Fibroblast of lung (primary cell): Measurements from ENCODE around the gene TET1. TPM values are rescaled to one million over a fixed set of nuclear protein-coding genes. Genes with fewer than 3 reads are reported as not detected.
"Not testable (repeated sequence)": the region's sequence is repeated elsewhere in the genome, so short reads cannot be mapped to it uniquely, and the experiment has no call there.

Source experiments
- DNase-seq, 2 donors: peaks; one replicate each; pipeline versions ENCODE4 v3.0.0 to v3.0.0-alpha.2; 2010; ENCODE audit warnings: low read depth in 2 of 2
- H2AFZ ChIP-seq: 2 replicates; pipeline ENCODE4 v1.5.1; 2012; ENCODE audit warnings: low read length, control low read depth, inconsistent platforms
- H3K27ac ChIP-seq: 2 replicates; pipeline ENCODE4 v1.5.1; 2011; ENCODE audit warnings: low read length, control low read depth; ENCODE audit not compliant: insufficient read depth
- H3K27me3 ChIP-seq: 2 replicates; pipeline ENCODE4 v1.5.1; 2011; ENCODE audit warnings: mild to moderate bottlenecking, low read length; ENCODE audit not compliant: control insufficient read depth, insufficient read depth
- H3K36me3 ChIP-seq: 2 replicates; pipeline ENCODE4 v1.5.1; 2011; ENCODE audit warnings: low read length; ENCODE audit not compliant: control insufficient read depth, insufficient read depth
- H3K4me1 ChIP-seq: 2 replicates; pipeline ENCODE4 v1.5.1; 2011; ENCODE audit warnings: low read length; ENCODE audit not compliant: control insufficient read depth, insufficient read depth; ENCODE audit errors: extremely low read depth
- H3K4me2 ChIP-seq: 2 replicates; pipeline ENCODE4 v1.5.1; 2011; ENCODE audit warnings: low read length, control low read depth; ENCODE audit not compliant: insufficient read depth; ENCODE audit errors: extremely low read depth
- H3K4me3 ChIP-seq, 4 experiments: fragments of 200-600 bp in 1 of 4; sonication (generic) in 1 of 4; replicated peaks in 1 of 4; 2 replicates each; pipeline ENCODE4 v1.5.1; 2011 to 2016; ENCODE audit warnings: low read length in 4 of 4, low read depth in 3 of 4, mild to moderate bottlenecking in 3 of 4, control low read depth in 2 of 4, inconsistent platforms in 1 of 4, mixed read lengths in 1 of 4; ENCODE audit not compliant: insufficient read depth in 1 of 4; ENCODE audit errors: control extremely low read depth in 1 of 4
- H3K79me2 ChIP-seq: 2 replicates; pipeline ENCODE4 v1.5.1; 2012; ENCODE audit warnings: mild to moderate bottlenecking, low read length, inconsistent platforms; ENCODE audit not compliant: control insufficient read depth, insufficient read depth
- H3K9ac ChIP-seq: 2 replicates; pipeline ENCODE4 v1.5.1; 2011; ENCODE audit warnings: mild to moderate bottlenecking, low read length, control low read depth; ENCODE audit not compliant: insufficient read depth
- H3K9me3 ChIP-seq: 2 replicates; pipeline ENCODE4 v1.5.1; 2012; ENCODE audit warnings: low read depth, low read length; ENCODE audit not compliant: control insufficient read depth, insufficient read depth
- H4K20me1 ChIP-seq: 2 replicates; pipeline ENCODE4 v1.5.1; 2011; ENCODE audit warnings: low read length; ENCODE audit not compliant: control insufficient read depth, insufficient read depth; ENCODE audit errors: extremely low read depth
- CTCF ChIP-seq, 2 donors: IDR thresholded peaks in 1 of 2; conservative IDR thresholded peaks in 1 of 2; 1 replicate in 1 of 2; 2 replicates in 1 of 2; pipeline ENCODE4 v1.5.1; 2011 to 2012; ENCODE audit warnings: low read length in 2 of 2, control low read depth in 1 of 2, inconsistent platforms in 1 of 2, low read depth in 1 of 2, mild to moderate bottlenecking in 1 of 2
- EZH2 ChIP-seq: IDR thresholded peaks from 2 replicates; pipeline ENCODE4 v1.5.1; 2012; ENCODE audit warnings: low read length, control low read depth, mild to moderate bottlenecking; ENCODE audit errors: missing control alignments
- polyA plus RNA-seq, 2 donors: library from polyadenylated mRNA; depleted of rRNA in 1 of 2; stranded (reverse) in 1 of 2; unstranded in 1 of 2; fragments of >200 nt; gene quantifications; 2 replicates each; pipeline ENCODE4 v1.2.1, GENCODE V29; 2011 to 2012; ENCODE audit warnings: missing spikeins in 1 of 2
- total RNA-seq: library from RNA; depleted of rRNA; stranded (reverse); fragments of >200 nt; gene quantifications from 2 replicates; pipeline ENCODE4 v1.2.1, GENCODE V29; 2014

TET1 gene
- total and polyA plus RNA-seq, 2 donors (not counting 1 experiment from before 2014, with no cell fraction given): 3.3 to 4.7 TPM

DNA sequence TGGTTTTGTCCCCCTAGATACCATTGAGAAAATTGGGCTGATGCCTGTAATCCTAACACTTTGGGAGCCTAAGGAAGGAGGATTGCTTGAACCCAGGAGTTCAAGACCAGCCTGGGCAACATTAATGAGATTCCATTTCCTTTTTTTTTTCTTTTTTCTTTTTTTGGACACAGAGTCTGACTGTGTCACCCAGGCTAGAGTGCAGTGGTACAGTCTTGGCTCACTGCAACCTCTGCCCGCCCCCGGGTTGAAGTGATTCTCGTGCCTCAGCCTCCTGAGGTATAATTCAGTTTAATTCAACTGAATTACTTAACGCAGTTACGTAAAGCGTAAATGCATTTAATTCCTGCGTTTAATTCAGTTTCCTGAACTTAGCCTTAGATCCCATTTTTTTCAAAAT lies 174.2 kb downstream of the TET1 start:
- H3K9me3 ChIP-seq: no peaks in the 10 kb centered on the region
- H3K4me2 ChIP-seq: no peak overlapping the region
- no peaks in the 10 kb centered on the region for H3K4me1 ChIP-seq
- H3K27ac ChIP-seq: no peak overlapping the region
- DNase-seq: no peak
- H3K9ac ChIP-seq: no peak overlapping the region
- peaks cover 14% of the 10 kb centered on the region for H3K36me3 ChIP-seq
- H3K4me3 ChIP-seq: no peak overlapping the region
- H2AFZ ChIP-seq: no peak overlapping the region
- no peaks in the 10 kb centered on the region for H3K27me3 ChIP-seq
- TF ChIP-seq CTCF (conservative IDR thresholded peaks at IDR 0.05 in 1 of 2, IDR thresholded peaks at IDR 0.05 in 1 of 2; ENCODE audit: low read depth in 1 of 2, low read length in 2 of 2) (no peak), EZH2 (no peak)
- no peaks in the 10 kb centered on the region for H4K20me1 ChIP-seq
- peaks cover 12% of the 10 kb centered on the region for H3K79me2 ChIP-seq

- H3K36me3 ChIP-seq: peaks cover 14% of the 10 kb centered on the region
- H3K79me2 ChIP-seq: peaks cover 12% of the 10 kb centered on the region
- TF ChIP-seq CTCF (conservative IDR thresholded peaks at IDR 0.05 in 1 of 2, IDR thresholded peaks at IDR 0.05 in 1 of 2; ENCODE audit: low read depth in 1 of 2, low read length in 2 of 2): no peak
- no peak for TF ChIP-seq EZH2
Observed at GRCh38 chr10:68735119-68735518, 175.0 kb downstream of the TET1 start.

GRCh38 chr10:68735739-68736138 lies 175.6 kb downstream of the TET1 start:
- not testable (repeated sequence) for H3K27me3 ChIP-seq, H2AFZ ChIP-seq, DNase-seq, H4K20me1 ChIP-seq, H3K9me3 ChIP-seq, H3K27ac ChIP-seq, H3K4me2 ChIP-seq, H3K9ac ChIP-seq, H3K4me3 ChIP-seq, H3K4me1 ChIP-seq
- H3K79me2 ChIP-seq: peaks cover 12% of the 10 kb centered on the region
- H3K36me3 ChIP-seq: peaks cover 14% of the 10 kb centered on the region

More at GRCh38 chr10:68735119-68735518, 175.0 kb downstream of the TET1 start:
- Histone ChIP-seq H2AFZ (no peak overlapping the region), H3K27ac (no peak overlapping the region), H3K9ac (no peak overlapping the region), H3K9me3 (no peaks in the 10 kb centered on the region), H3K4me2 (no peak overlapping the region), H4K20me1 (no peaks in the 10 kb centered on the region), H3K4me3 (no peak overlapping the region), H3K4me1 (no peaks in the 10 kb centered on the region), H3K27me3 (no peaks in the 10 kb centered on the region)
- DNase-seq: no peak

- not testable (repeated sequence) for H3K9ac ChIP-seq, H3K27ac ChIP-seq, DNase-seq, H3K27me3 ChIP-seq, H2AFZ ChIP-seq, H3K9me3 ChIP-seq, H3K79me2 ChIP-seq, H3K4me1 ChIP-seq, H3K4me2 ChIP-seq, H4K20me1 ChIP-seq, H3K4me3 ChIP-seq
- H3K36me3 ChIP-seq: peaks cover 16% of the 10 kb centered on the region
Observed at GRCh38 chr10:68740676-68741075, 180.5 kb downstream of the TET1 start.
